NT2/D1 (cell line): ENCODE data around the gene ETNK1.
"Not testable (repeated sequence)": the region's sequence is repeated elsewhere in the genome, so short reads cannot be mapped to it uniquely, and the experiment has no call there.

Source experiments
- DNase-seq: peaks from one replicate; pipeline ENCODE4 v3.0.0-alpha.2; 2011; ENCODE audit warnings: low read depth, low spot score
- H3K27me3 ChIP-seq: 2 replicates; pipeline ENCODE4 v1.6.0; 2011; ENCODE audit warnings: mild to moderate bottlenecking; ENCODE audit not compliant: insufficient read length, insufficient read depth
- H3K36me3 ChIP-seq: 2 replicates; pipeline ENCODE4 v1.6.1; 2011; ENCODE audit warnings: mild to moderate bottlenecking, low read length, mixed read lengths; ENCODE audit not compliant: insufficient read depth, insufficient read length
- H3K4me1 ChIP-seq: 2 replicates; pipeline ENCODE4 v1.5.1; 2011; ENCODE audit not compliant: insufficient read depth, insufficient read length
- H3K4me3 ChIP-seq: 2 replicates; pipeline ENCODE4 v1.5.1; 2011; ENCODE audit warnings: low read depth; ENCODE audit not compliant: insufficient read length
- H3K9ac ChIP-seq: 2 replicates; pipeline ENCODE4 v1.6.0; 2011; ENCODE audit warnings: low read depth; ENCODE audit not compliant: insufficient read length
- H3K9me3 ChIP-seq: 2 replicates; pipeline ENCODE4 v1.5.1; 2011; ENCODE audit warnings: mild to moderate bottlenecking, low read length; ENCODE audit not compliant: insufficient read depth
- SUZ12 ChIP-seq: IDR thresholded peaks from 2 replicates; pipeline ENCODE4 v1.6.1; 2011; ENCODE audit not compliant: insufficient read length, insufficient read depth; ENCODE audit errors: extremely low read depth
- YY1 ChIP-seq: IDR thresholded peaks from 2 replicates; pipeline ENCODE4 v1.6.1; 2011; ENCODE audit not compliant: insufficient read length, insufficient read depth
- ZNF274 ChIP-seq: IDR thresholded peaks from 2 replicates; pipeline ENCODE4 v1.6.1; 2011; ENCODE audit warnings: mild to moderate bottlenecking, low read depth, low read length

The ETNK1 gene, protein sequence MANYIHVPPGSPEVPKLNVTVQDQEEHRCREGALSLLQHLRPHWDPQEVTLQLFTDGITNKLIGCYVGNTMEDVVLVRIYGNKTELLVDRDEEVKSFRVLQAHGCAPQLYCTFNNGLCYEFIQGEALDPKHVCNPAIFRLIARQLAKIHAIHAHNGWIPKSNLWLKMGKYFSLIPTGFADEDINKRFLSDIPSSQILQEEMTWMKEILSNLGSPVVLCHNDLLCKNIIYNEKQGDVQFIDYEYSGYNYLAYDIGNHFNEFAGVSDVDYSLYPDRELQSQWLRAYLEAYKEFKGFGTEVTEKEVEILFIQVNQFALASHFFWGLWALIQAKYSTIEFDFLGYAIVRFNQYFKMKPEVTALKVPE

DNA sequence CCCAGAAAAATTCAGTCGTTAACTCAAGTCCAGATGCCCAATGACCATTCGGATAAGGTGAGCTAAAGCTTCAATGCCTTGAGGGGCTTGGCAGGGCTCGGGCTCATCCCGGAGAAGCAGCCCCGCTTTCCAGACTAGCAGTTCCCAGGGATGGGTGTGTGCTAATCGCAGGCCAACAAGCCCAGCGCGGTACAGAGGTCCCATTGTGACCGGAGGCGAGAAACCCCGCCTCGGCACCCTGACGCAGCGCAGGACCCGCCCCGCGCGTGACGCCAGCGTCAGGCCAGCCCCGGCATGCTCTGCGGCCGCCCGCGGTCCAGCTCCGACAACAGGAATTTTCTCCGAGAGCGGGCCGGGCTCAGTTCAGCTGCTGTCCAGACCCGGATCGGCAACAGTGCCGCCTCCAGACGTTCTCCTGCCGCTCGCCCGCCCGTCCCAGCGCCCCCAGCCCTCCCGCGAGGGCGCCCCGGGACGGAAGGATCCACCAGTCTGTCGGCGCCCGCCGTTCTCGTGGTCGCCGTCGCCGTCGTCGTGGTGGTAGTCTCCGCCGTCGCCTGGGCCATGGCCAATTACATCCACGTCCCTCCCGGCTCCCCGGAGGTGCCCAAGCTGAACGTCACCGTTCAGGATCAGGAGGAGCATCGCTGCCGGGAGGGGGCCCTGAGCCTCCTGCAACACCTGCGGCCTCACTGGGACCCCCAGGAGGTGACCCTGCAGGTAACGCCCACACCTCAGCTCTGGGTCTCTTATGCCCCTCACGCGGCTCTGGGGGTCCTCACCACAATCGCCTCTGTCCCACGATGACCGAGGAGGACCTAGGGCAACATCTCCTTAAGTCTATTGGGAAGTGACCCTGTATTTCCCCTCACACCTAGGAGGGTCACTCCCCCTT, at the start of gene ETNK1:
ETNK1 (plus strand) TSS at position 302 of the 892 bp plus-strand sequence; CDS start at position 562, 260 bp downstream.
- Histone ChIP-seq H3K4me1 (no peaks in the 10 kb centered on the region), H3K9ac (peak within 1 kb of the TSS; percentile 97), H3K4me3 (peak within 1 kb of the TSS; percentile 97), H3K27me3 (no peaks in the 10 kb centered on the region), H3K36me3 (peaks cover 25% of the 10 kb centered on the region), H3K9me3 (no peaks in the 10 kb centered on the region)
- peak; percentile 99 for DNase-seq
- TF ChIP-seq YY1 (peak; percentile 41), SUZ12 (no peak)

DNA sequence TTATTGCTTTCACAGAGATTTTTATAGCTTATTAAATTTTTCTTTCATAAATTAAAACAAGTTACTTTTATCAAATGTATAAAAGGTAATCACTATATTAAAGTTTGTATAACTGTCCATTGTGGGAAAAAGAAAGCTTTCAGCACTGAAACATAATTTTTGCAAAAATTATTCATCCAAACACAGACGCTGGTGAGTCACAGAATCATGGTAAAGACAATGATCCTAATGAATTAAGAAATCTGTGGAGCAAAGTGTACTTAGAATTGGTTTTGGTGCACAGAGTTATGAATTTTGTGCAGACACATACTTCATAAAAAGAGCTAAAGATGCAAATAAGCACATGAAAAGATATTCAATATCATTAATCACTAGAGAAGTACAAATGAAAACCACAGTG, 48.9 kb upstream of the ETNK1 start:
- DNase-seq = no peak

DNA sequence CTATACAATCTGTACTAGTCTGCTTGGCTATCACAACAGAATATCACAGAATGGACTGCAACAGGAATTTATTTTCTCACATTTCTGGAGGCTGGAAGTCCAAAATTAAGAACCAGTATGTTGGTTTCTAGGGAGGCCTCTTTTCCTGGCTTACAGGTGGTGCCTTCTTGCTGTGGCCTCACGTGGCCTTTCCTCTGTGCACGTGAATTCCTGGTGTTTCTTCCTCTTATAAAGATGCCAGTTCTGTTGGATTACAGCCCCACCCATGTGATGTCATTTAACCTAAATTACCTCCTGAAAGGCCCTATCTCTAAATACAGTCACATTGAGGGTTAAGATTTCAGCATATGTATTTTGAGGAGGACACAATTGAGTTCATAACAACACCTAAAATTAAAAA, 48.5 kb upstream of the ETNK1 start:
- no peak for DNase-seq
- Histone ChIP-seq H3K27me3 (no peaks in the 10 kb centered on the region), H3K4me3 (no peak overlapping the region), H3K36me3 (no peaks in the 10 kb centered on the region), H3K4me1 (no peaks in the 10 kb centered on the region), H3K9me3 (peaks cover 12% of the 10 kb centered on the region), H3K9ac (no peak overlapping the region)
- TF ChIP-seq ZNF274 (no peak), YY1 (no peak), SUZ12 (no peak)

More for the DNA sequence above, 48.9 kb upstream of the ETNK1 start:
- H3K4me1 ChIP-seq = no peaks in the 10 kb centered on the region
- H3K27me3 ChIP-seq = no peaks in the 10 kb centered on the region
- TF ChIP-seq ZNF274 (no peak), SUZ12 (no peak), YY1 (no peak)
- no peaks in the 10 kb centered on the region for H3K36me3 ChIP-seq
- H3K9ac ChIP-seq = no peak overlapping the region
- H3K9me3 ChIP-seq = peaks cover 12% of the 10 kb centered on the region
- H3K4me3 ChIP-seq = no peak overlapping the region

DNA sequence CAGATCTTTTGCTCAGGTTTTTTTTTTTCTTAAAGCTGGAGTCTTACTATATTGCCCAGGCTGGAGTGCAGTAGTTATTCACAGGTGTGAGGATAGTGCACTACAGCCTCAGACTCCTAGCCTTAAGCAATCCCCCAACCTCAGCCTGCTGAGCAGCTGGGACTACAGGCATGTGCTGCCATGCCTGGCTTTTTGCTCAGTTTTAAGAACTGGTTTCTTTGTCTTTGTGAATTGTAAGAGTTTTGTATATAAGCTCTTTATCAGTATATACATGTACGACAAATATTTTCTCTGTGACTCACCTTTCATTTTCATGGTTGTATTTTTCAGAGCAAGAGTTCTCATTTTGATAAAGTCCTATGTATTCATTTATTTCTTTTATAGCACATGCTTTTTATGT, 47.3 kb upstream of the ETNK1 start:
- Histone ChIP-seq H3K9me3 (peaks cover 12% of the 10 kb centered on the region), H3K27me3 (no peaks in the 10 kb centered on the region), H3K4me3 (no peak overlapping the region), H3K4me1 (no peaks in the 10 kb centered on the region), H3K36me3 (no peaks in the 10 kb centered on the region), H3K9ac (no peak overlapping the region)
- TF ChIP-seq ZNF274 (no peak), SUZ12 (no peak), YY1 (no peak)
- no peak for DNase-seq

DNA sequence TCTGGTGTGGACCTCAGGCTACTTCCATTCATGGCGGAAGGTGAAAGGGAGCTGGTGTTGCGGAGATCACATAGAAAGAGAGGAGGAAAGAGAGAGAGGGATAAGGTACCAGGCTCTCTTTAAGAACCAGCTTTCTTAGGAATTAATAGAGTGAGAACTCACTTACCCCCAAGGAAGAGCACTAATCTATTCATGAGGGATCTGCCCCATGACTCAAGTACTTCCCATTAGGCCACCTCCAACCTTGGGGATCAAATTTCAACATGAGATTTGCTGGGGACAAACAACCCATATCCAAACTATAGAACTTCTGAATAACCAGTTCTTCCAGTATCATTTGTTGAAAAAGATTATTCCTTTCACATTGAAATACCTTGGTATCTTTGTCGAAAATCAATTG, 46.6 kb upstream of the ETNK1 start:
- no peak overlapping the region for H3K4me3 ChIP-seq
- no peaks in the 10 kb centered on the region for H3K36me3 ChIP-seq
- no peak overlapping the region for H3K9ac ChIP-seq
- TF ChIP-seq ZNF274 (no peak), YY1 (no peak), SUZ12 (no peak)
- peaks cover 12% of the 10 kb centered on the region for H3K9me3 ChIP-seq
- DNase-seq = peak; percentile 49
- no peaks in the 10 kb centered on the region for H3K27me3 ChIP-seq
- no peaks in the 10 kb centered on the region for H3K4me1 ChIP-seq

DNA sequence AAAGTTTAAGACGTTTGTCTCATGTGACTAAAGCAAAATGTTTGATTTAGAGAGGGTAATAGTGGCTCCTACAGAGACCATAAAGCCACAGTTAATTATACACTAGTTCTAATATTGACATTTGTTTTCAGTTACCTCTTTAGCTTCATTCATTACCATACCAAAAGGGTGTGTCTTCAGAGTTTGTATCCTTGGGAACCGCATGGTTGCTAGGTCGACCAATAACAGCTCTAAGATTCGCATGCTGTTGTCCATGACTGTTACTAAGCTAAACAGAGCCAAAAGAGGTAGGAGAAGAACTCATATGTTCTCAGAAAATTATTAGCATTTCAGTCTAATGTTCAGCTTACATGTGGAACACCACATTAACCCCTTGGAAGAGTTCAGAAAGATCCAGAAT, 36.2 kb upstream of the ETNK1 start:
- Histone ChIP-seq H3K36me3 (no peaks in the 10 kb centered on the region), H3K27me3 (no peaks in the 10 kb centered on the region), H3K9ac (no peak overlapping the region), H3K4me1 (no peaks in the 10 kb centered on the region), H3K9me3 (no peaks in the 10 kb centered on the region), H3K4me3 (no peak overlapping the region)
- TF ChIP-seq SUZ12 = no peak
- TF ChIP-seq YY1 = no peak
- TF ChIP-seq ZNF274 = no peak
- peak; percentile 35 for DNase-seq

DNA sequence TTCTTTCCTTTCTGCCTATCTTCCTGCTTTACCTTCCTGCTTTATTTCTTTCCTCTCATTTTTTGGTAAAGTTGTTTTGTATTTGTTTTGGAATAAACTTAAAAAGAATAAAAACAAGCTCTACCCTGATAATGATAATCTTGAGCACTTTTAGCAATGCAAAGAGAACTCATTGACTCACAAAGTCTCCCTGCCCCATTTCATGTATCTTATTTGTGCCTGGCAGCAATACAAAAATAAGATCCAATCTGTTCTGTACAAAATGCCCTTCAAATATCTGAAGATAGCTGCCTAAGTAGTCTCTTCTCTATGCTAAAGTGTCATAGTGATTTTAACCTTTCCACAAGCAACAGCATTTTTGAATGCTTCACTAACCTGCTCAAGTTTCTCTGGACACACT, 31.1 kb upstream of the ETNK1 start:
- no peaks in the 10 kb centered on the region for H3K4me1 ChIP-seq
- DNase-seq = no peak
- H3K36me3 ChIP-seq = no peaks in the 10 kb centered on the region
- H3K4me3 ChIP-seq = no peak overlapping the region
- H3K9ac ChIP-seq = no peak overlapping the region
- H3K27me3 ChIP-seq = no peaks in the 10 kb centered on the region
- H3K9me3 ChIP-seq = no peaks in the 10 kb centered on the region
- TF ChIP-seq SUZ12 (no peak), YY1 (no peak), ZNF274 (no peak)

DNA sequence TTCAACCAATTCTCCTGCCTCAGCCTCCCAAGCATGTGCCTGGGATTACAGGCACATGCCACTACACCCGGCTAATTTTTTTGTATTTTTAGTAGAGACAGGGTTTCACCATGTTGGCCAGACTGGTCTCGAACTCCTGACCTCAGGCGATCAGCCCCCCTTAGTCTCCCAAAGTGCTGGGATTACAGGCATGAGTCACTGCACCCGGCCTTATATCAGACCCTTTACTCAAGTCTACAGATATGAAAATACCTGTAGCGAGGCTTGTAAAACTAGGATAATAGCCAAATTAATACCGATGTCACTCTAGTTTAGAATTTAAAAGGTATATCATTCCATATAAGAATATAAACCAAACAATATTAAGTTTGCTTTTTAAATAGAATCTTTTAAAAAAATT, 27.4 kb upstream of the ETNK1 start:
- not testable (repeated sequence) for H3K4me1 ChIP-seq, H3K4me3 ChIP-seq, H3K9me3 ChIP-seq, DNase-seq, H3K27me3 ChIP-seq, H3K9ac ChIP-seq, H3K36me3 ChIP-seq
